HFFc6 (cell line): ENCODE measurements around the gene ZNF644. TPM values are rescaled to one million over a fixed set of nuclear protein-coding genes. Genes with fewer than 3 reads are reported as not detected.
"Not testable (repeated sequence)": the region's sequence is repeated elsewhere in the genome, so short reads cannot be mapped to it uniquely, and the experiment has no call there.

Experiments
- DNase-seq: peaks from one replicate; pipeline ENCODE4 v3.0.0-alpha.2; 2018
- H3K27ac Mint-ChIP-seq: 2 replicates; pipeline ENCODE4 v1.8.0; 2020; ENCODE audit warnings: mild to moderate bottlenecking, mixed read lengths
- H3K27me3 Mint-ChIP-seq: 2 replicates; pipeline ENCODE4 v1.8.0; 2021; ENCODE audit warnings: mild to moderate bottlenecking, moderate library complexity, mixed read lengths; ENCODE audit not compliant: insufficient read depth
- H3K36me3 Mint-ChIP-seq: 2 replicates; pipeline ENCODE4 v1.8.0; 2021; ENCODE audit warnings: low read depth, mixed read lengths
- H3K4me1 Mint-ChIP-seq: 2 replicates; pipeline ENCODE4 v1.8.0; 2020; ENCODE audit warnings: low read depth, mixed read lengths
- H3K4me3 Mint-ChIP-seq: 2 replicates; pipeline ENCODE4 v1.8.0; 2020; ENCODE audit warnings: mild to moderate bottlenecking, moderate library complexity, mixed read lengths
- H3K9me3 Mint-ChIP-seq: 2 replicates; pipeline ENCODE4 v1.8.0; 2020; ENCODE audit warnings: mild to moderate bottlenecking, mixed read lengths
- CTCF ChIP-seq: fragments of 200-600 bp; sonication (generic); IDR thresholded peaks from 2 replicates; pipeline ENCODE4 v1.5.0; 2021; ENCODE audit warnings: antibody characterized with exemption, mild to moderate bottlenecking
- long read RNA-seq: library from polyadenylated mRNA; unstranded; transcript quantifications from one replicate; pipeline ENCODE4 v2.0.0, GENCODE V29; 2019
- total RNA-seq, 6 experiments: library from RNA; stranded (reverse); fragmentation: NEBNext Ultra II Directional; extraction: Animal tissue kit (Norgen Biotek cat#: 25700); gene quantifications; 2 replicates in 1 of 6; 3 replicates in 5 of 6; pipeline ENCODE4 v1.2.3, GENCODE V29; 2021

ZNF644 gene
- total RNA-seq: 10 to 100 TPM; 27.3 to 33.2 (median 30.9) TPM
- long read RNA-seq, transcript ZNF644-203 (4 exons, 1,253 nt): minor isoform, 6 of 37 reads
- long read RNA-seq, transcript ZNF644-211 (3 exons, 514 nt): major isoform, 10 of 37 reads
- long read RNA-seq, partial matches to known transcripts: 9 of 37 reads
- long read RNA-seq, other reads (novel, unspliced or antisense): 12 of 37 reads

GRCh38 chr1:91021686-91022517 is at the start of gene ZNF644:
Gene ZNF644, minus strand, starts transcription at chr1:91022035. Its CDS starts 39,682 bp downstream, at chr1:90982353.
- peaks cover 39% of the 10 kb centered on the region for H3K4me1 Mint-ChIP-seq
- no peaks in the 10 kb centered on the region for H3K27me3 Mint-ChIP-seq
- no peak for TF ChIP-seq CTCF
- H3K36me3 Mint-ChIP-seq: peaks cover 16% of the 10 kb centered on the region; the same call in 1 of the 2 replicates
- no peaks in the 10 kb centered on the region for H3K9me3 Mint-ChIP-seq
- peak within 1 kb of the TSS; percentile 100 for H3K27ac Mint-ChIP-seq
- H3K4me3 Mint-ChIP-seq: peak within 1 kb of the TSS; percentile 98
- DNase-seq: peak; percentile 88

GRCh38 chr1:91070298-91070697 is 48.5 kb upstream of the ZNF644 start:
- Mint-ChIP-seq H3K27me3 (peaks cover 2% of the 10 kb centered on the region; the same call in 1 of the 2 replicates), H3K4me3 (peak overlapping the region; percentile 52; the same call in 1 of the 2 replicates), H3K9me3 (peaks cover 8% of the 10 kb centered on the region; the same call in 1 of the 2 replicates), H3K4me1 (peaks cover 2% of the 10 kb centered on the region; the same call in 1 of the 2 replicates), H3K27ac (no peak overlapping the region), H3K36me3 (0 out of 2 replicates have a peak, but pooled peaks cover 3% of the 10 kb centered on the region)
- DNase-seq: no peak
- TF ChIP-seq CTCF: no peak

GRCh38 chr1:91066538-91066937 is 44.7 kb upstream of the ZNF644 start:
- 0 out of 2 replicates have a peak, but pooled peaks cover 3% of the 10 kb centered on the region for H3K36me3 Mint-ChIP-seq
- H3K27me3 Mint-ChIP-seq: peaks cover 2% of the 10 kb centered on the region

GRCh38 chr1:91065337-91065736 is 43.5 kb upstream of the ZNF644 start:
- H3K4me3 Mint-ChIP-seq: no peak overlapping the region
- TF ChIP-seq CTCF: no peak
- peaks cover 8% of the 10 kb centered on the region; the same call in 1 of the 2 replicates for H3K9me3 Mint-ChIP-seq

More at GRCh38 chr1:91066538-91066937, 44.7 kb upstream of the ZNF644 start:
- H3K27ac Mint-ChIP-seq: no peak overlapping the region
- no peak for TF ChIP-seq CTCF
- no peak for DNase-seq
- H3K4me1 Mint-ChIP-seq: no peaks in the 10 kb centered on the region
- H3K4me3 Mint-ChIP-seq: no peak overlapping the region
- H3K9me3 Mint-ChIP-seq: peaks cover 8% of the 10 kb centered on the region; the same call in 1 of the 2 replicates

GRCh38 chr1:91063403-91063802 is 41.6 kb upstream of the ZNF644 start:
- DNase-seq, H3K27me3 Mint-ChIP-seq, H3K36me3 Mint-ChIP-seq, H3K27ac Mint-ChIP-seq, H3K4me1 Mint-ChIP-seq, H3K9me3 Mint-ChIP-seq, H3K4me3 Mint-ChIP-seq: not testable (repeated sequence)

More at GRCh38 chr1:91065337-91065736, 43.5 kb upstream of the ZNF644 start:
- DNase-seq: no peak
- H3K27me3 Mint-ChIP-seq: peaks cover 1% of the 10 kb centered on the region
- H3K27ac Mint-ChIP-seq: no peak overlapping the region
- 0 out of 2 replicates have a peak, but pooled peaks cover 3% of the 10 kb centered on the region for H3K36me3 Mint-ChIP-seq
- H3K4me1 Mint-ChIP-seq: no peaks in the 10 kb centered on the region
